ENCODE measurements around the gene HIP1. TPM values are rescaled to one million over a fixed set of nuclear protein-coding genes. Genes with fewer than 3 reads are reported as not detected.
A peak's percentile ranks its signal among the peaks of the same experiment; 100 is the strongest.
"Not testable (repeated sequence)": the region's sequence is repeated elsewhere in the genome, so short reads cannot be mapped to it uniquely, and the experiment has no call there.

The HIP1 gene
- total and polyA plus RNA-seq, 4 donors: 10.6 to 87.9 (median 43.3) TPM

DNA sequence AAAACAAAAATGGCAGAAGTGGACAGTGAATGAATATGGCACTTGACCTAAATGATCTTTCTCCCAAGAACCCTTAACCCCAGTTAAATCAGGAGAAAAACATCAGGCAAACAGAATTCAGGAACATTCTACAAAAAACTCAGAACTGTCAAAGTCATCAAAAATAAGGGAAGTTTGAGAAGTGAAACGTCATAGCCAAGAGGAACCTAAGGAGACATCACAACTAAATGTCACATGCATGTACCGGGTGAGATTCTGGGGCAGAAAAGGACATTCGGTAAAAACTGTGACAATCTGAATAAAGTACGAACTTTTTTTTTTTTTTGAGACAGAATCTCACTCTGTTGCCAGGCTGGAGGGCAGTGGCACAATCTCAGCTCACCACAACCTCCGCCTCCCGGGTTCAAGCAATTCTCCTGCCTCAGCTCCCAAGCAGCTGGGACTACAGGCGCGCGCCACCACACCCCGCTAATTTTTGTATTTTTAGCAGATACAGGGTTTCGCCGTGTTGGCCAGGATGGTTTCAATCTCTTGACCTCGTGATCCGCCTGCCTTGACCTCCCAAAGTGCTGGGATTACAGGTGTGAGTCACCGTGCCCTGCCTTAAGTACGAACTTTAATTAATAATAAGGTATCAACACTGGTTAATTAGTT is 169.0 kb downstream of the HIP1 start:
- not testable (repeated sequence) for H3K27ac ChIP-seq (ENCODE audit: low read depth in 1 of 2, low read length in 2 of 2)

DNA sequence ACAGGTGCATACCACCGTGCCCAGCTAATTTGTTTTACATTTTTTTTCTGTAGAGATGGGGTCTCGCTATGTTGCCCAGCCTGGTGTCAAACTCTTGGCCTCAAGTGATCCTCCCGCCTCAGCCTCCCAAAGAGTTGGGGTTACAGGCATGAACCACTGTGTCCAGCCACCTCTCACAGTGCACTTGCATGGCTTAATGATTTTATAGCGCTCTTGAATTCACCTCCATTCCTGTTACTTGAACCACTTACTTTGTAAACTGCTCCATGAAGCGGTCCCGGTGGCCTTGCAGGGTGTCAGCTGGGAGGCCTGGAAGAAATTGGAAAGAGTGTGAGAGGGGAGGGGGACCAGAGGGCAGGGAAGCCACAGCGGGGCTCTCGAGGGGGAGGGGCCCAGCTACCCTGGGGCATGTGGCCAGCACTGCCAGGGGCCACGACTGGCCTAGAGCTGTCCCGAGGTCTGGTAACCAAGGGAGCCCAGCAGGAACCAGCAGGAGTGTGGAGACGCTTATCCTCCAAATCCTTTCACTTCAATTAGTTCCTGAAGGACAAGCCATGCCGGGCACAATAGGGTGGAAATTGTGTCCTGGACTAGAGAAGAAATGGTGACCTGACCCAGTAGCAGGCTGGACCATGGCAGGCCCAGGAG is 170.7 kb downstream of the HIP1 start:
- ATAC-seq (ENCODE audit: low FRiP score) (no peak), DNase-seq (no peak)
- WGBS, 2 donors: 88 to 93% methylated on average over 12 of the region's 12 CpGs
- intact Hi-C loops (cut with DNase I): no loop called here
- Histone ChIP-seq H3K36me3 (ENCODE audit: control insufficient read depth in 1 of 2, insufficient read depth in 2 of 2, low read length in 1 of 2) (peaks cover 0 to 4% of the 10 kb centered on the region in 2 donors), H3K4me3 (ENCODE audit: low read length in 2 of 2) (no peak overlapping the region), H3K9me3 (ENCODE audit: control insufficient read depth, low read length) (no peaks in the 10 kb centered on the region), H3K27ac (ENCODE audit: low read depth in 1 of 2, low read length in 2 of 2) (no peak overlapping the region), H3K27me3 (ENCODE audit: control insufficient read depth in 1 of 2, insufficient read depth in 2 of 2, low read length in 1 of 2) (no peaks in the 10 kb centered on the region), H3K4me1 (ENCODE audit: control insufficient read depth in 1 of 2, insufficient read depth in 2 of 2, low read length in 2 of 2) (no peaks in the 10 kb centered on the region)

More for the DNA sequence above, 169.0 kb downstream of the HIP1 start:
- intact Hi-C loops (cut with DNase I); DNase-seq; ATAC-seq (ENCODE audit: low FRiP score); H3K36me3 ChIP-seq (ENCODE audit: control insufficient read depth in 1 of 2, insufficient read depth in 2 of 2, low read length in 1 of 2); H3K4me1 ChIP-seq (ENCODE audit: control insufficient read depth in 1 of 2, insufficient read depth in 2 of 2, low read length in 2 of 2); H3K4me3 ChIP-seq (ENCODE audit: low read length in 2 of 2); H3K9me3 ChIP-seq (ENCODE audit: control insufficient read depth, low read length); H3K27me3 ChIP-seq (ENCODE audit: control insufficient read depth in 1 of 2, insufficient read depth in 2 of 2, low read length in 1 of 2): not testable (repeated sequence)
- WGBS, 2 donors: 88 to 92% methylated on average over 16 of the region's 16 CpGs

DNA sequence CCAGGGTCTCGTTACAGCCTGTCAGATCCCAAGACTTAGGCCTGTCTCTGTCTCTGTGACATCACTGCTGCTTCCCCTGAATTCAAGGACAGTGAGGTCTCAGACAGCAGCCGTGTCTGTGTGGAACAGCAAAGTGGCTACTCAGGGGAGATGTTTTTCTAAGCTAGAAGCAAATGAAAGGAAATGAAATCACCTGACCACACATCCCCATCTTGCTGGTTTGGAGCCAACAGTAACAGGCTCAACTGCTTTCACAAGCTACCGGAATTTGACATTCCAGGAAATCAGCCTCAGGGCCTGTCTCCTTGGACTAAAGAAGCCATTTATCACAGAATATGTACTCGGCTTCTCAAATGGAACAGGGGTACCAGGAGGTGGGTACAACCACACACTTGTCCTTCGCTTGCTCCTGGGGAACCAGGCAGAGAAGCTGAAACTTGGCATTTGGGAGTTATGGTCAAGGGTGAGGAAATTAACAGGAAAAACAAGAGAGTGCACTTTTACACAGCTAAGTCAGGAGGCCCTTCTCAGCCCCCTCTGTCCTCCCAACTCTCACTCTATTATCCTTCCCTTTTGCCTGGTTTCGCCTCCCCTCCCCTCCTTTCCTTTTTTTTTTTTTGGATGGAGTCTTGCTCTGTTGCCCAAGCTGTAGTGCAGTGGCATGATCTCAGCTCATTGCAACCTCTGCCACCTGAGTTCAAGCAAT is 173.5 kb downstream of the HIP1 start:
- Histone ChIP-seq H3K9me3 (ENCODE audit: control insufficient read depth, low read length) (no peaks in the 10 kb centered on the region), H3K4me1 (ENCODE audit: control insufficient read depth in 1 of 2, insufficient read depth in 2 of 2, low read length in 2 of 2) (no peaks in the 10 kb centered on the region), H3K4me3 (ENCODE audit: low read length in 2 of 2) (no peak overlapping the region), H3K27me3 (ENCODE audit: control insufficient read depth in 1 of 2, insufficient read depth in 2 of 2, low read length in 1 of 2) (no peaks in the 10 kb centered on the region), H3K27ac (ENCODE audit: low read depth in 1 of 2, low read length in 2 of 2) (peak overlapping the region in 1 of 2 donors; percentile 8), H3K36me3 (ENCODE audit: control insufficient read depth in 1 of 2, insufficient read depth in 2 of 2, low read length in 1 of 2) (peaks cover 0 to 2% of the 10 kb centered on the region in 2 donors)
- DNase-seq: peak in 1 of 2 donors; percentile 55
- WGBS, 2 donors: 43 to 45% methylated on average over 6 of the region's 6 CpGs
- intact Hi-C loops (cut with DNase I): no loop called here
- ATAC-seq (ENCODE audit: low FRiP score): peak; percentile 42

DNA sequence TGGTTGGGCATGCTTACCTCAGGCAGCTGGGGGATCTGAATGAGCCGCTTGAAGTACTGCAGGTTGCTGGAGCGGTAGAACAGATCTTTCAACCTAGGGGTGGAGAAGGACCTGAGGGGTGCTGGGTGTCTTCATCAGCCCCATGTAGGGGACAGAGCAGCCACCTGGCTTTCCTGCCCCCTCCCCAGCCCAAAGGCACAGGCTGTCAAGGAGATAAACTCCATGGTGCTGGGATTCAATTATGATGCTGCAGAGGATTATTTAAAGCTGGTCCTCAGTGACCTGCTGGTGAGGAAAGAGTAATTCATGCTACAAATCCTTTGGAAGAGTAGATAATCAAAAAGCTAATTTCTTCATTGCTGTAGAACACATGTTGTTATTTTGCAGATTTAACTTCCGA is 175.6 kb downstream of the HIP1 start:
- Histone ChIP-seq H3K27me3 (ENCODE audit: control insufficient read depth in 1 of 2, insufficient read depth in 2 of 2, low read length in 1 of 2) (no peaks in the 10 kb centered on the region), H3K27ac (ENCODE audit: low read depth in 1 of 2, low read length in 2 of 2) (no peak overlapping the region), H3K4me3 (ENCODE audit: low read length in 2 of 2) (no peak overlapping the region), H3K9me3 (ENCODE audit: control insufficient read depth, low read length) (no peaks in the 10 kb centered on the region), H3K4me1 (ENCODE audit: control insufficient read depth in 1 of 2, insufficient read depth in 2 of 2, low read length in 2 of 2) (no peaks in the 10 kb centered on the region), H3K36me3 (ENCODE audit: control insufficient read depth in 1 of 2, insufficient read depth in 2 of 2, low read length in 1 of 2) (peaks cover 0 to 4% of the 10 kb centered on the region in 2 donors)
- DNase-seq (no peak), ATAC-seq (ENCODE audit: low FRiP score) (no peak)
- intact Hi-C loops (cut with DNase I): no loop called here
- WGBS, 2 donors: 96 to 100% methylated on average over 3 of the region's 3 CpGs

- Histone ChIP-seq H3K4me3 (ENCODE audit: low read length in 2 of 2) (no peak overlapping the region), H3K36me3 (ENCODE audit: control insufficient read depth in 1 of 2, insufficient read depth in 2 of 2, low read length in 1 of 2) (peaks cover 2 to 18% of the 10 kb centered on the region in 2 donors), H3K4me1 (ENCODE audit: control insufficient read depth in 1 of 2, insufficient read depth in 2 of 2, low read length in 2 of 2) (no peaks in the 10 kb centered on the region), H3K9me3 (ENCODE audit: control insufficient read depth, low read length) (no peaks in the 10 kb centered on the region), H3K27ac (ENCODE audit: low read depth in 1 of 2, low read length in 2 of 2) (no peak overlapping the region), H3K27me3 (ENCODE audit: control insufficient read depth in 1 of 2, insufficient read depth in 2 of 2, low read length in 1 of 2) (no peaks in the 10 kb centered on the region)
- 76 to 83% methylated on average over 6 of the region's 6 CpGs for WGBS, 2 donors
- ATAC-seq (ENCODE audit: low FRiP score): no peak
- no peak for DNase-seq
- intact Hi-C loops (cut with DNase I): no loop called here
These were observed 178.8 kb downstream of the HIP1 start for GRCh38 chr7:75559976-75560365.

- no peak for DNase-seq
- H3K27me3 ChIP-seq (ENCODE audit: control insufficient read depth in 1 of 2, insufficient read depth in 2 of 2, low read length in 1 of 2): no peaks in the 10 kb centered on the region
- no peaks in the 10 kb centered on the region for H3K9me3 ChIP-seq (ENCODE audit: control insufficient read depth, low read length)
- no peak for ATAC-seq (ENCODE audit: low FRiP score)
- WGBS, 2 donors: 86 to 88% methylated on average over 27 of the region's 27 CpGs
- no peaks in the 10 kb centered on the region for H3K4me1 ChIP-seq (ENCODE audit: control insufficient read depth in 1 of 2, insufficient read depth in 2 of 2, low read length in 2 of 2)
- H3K27ac ChIP-seq (ENCODE audit: low read depth in 1 of 2, low read length in 2 of 2): no peak overlapping the region
- no peak overlapping the region for H3K4me3 ChIP-seq (ENCODE audit: low read length in 2 of 2)
- H3K36me3 ChIP-seq (ENCODE audit: control insufficient read depth in 1 of 2, insufficient read depth in 2 of 2, low read length in 1 of 2): peaks cover 4 to 20% of the 10 kb centered on the region in 2 donors
- intact Hi-C loops (cut with DNase I): no loop called here
These were observed 179.3 kb downstream of the HIP1 start for GRCh38 chr7:75559355-75559975.

DNA sequence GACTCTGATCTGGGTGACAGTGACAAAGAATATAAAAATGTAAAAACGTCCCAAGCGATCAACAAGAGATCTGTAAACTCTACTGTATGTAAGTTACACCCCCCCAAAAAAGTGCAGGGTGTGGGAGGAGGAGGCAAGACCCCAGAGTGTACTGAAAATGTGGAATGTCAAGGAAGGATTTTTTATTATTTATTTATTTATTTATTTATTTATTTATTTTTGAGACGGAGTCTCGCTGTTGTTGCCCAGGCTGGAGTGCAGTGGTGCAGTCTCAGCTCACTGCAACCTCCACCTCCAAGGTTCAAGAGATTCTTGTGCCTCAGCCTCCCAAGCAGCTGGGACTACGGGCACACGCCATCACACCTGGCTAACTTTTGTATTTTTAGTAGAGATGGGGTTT is 181.9 kb downstream of the HIP1 start:
- H3K4me1 ChIP-seq (ENCODE audit: control insufficient read depth in 1 of 2, insufficient read depth in 2 of 2, low read length in 2 of 2); DNase-seq; H3K27ac ChIP-seq (ENCODE audit: low read depth in 1 of 2, low read length in 2 of 2); H3K27me3 ChIP-seq (ENCODE audit: control insufficient read depth in 1 of 2, insufficient read depth in 2 of 2, low read length in 1 of 2); H3K9me3 ChIP-seq (ENCODE audit: control insufficient read depth, low read length); intact Hi-C loops (cut with DNase I); H3K4me3 ChIP-seq (ENCODE audit: low read length in 2 of 2); ATAC-seq (ENCODE audit: low FRiP score): not testable (repeated sequence)
- H3K36me3 ChIP-seq (ENCODE audit: control insufficient read depth in 1 of 2, insufficient read depth in 2 of 2, low read length in 1 of 2): peaks cover 7 to 25% of the 10 kb centered on the region in 2 donors
- 91% methylated on average over 6 of the region's 6 CpGs for WGBS, 2 donors

DNA sequence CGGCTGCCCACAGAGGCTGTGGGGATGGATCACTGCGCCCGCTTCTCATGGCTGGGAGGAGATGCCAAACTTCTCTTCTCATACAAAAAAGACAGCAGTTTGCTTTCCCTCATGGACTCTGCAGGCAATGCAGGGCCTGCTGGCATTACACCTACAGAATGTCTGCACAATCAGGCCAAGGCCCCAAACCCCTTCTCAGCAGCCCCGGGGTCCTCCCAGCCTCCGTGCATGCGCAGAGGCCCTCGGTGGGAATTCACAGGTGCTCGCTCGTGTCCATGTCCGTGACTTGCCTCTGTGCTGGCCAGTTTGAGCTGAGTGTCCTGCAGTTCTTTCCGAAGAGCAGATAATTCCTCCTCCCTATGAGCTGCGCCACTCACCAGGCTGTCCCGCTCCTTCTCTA is 183.0 kb downstream of the HIP1 start:
- DNase-seq (no peak), ATAC-seq (ENCODE audit: low FRiP score) (no peak)
- H3K27ac ChIP-seq (ENCODE audit: low read depth in 1 of 2, low read length in 2 of 2): no peak overlapping the region
- no peaks in the 10 kb centered on the region for H3K27me3 ChIP-seq (ENCODE audit: control insufficient read depth in 1 of 2, insufficient read depth in 2 of 2, low read length in 1 of 2)
- no peaks in the 10 kb centered on the region for H3K9me3 ChIP-seq (ENCODE audit: control insufficient read depth, low read length)
- 95 to 96% methylated on average over 13 of the region's 13 CpGs for WGBS, 2 donors
- H3K4me1 ChIP-seq (ENCODE audit: control insufficient read depth in 1 of 2, insufficient read depth in 2 of 2, low read length in 2 of 2): no peaks in the 10 kb centered on the region
- intact Hi-C loops (cut with DNase I): no loop called here
- no peak overlapping the region for H3K4me3 ChIP-seq (ENCODE audit: low read length in 2 of 2)
- peaks cover 7 to 25% of the 10 kb centered on the region in 2 donors for H3K36me3 ChIP-seq (ENCODE audit: control insufficient read depth in 1 of 2, insufficient read depth in 2 of 2, low read length in 1 of 2)

Measured in aorta (tissue), 5 donors.